Cardiac muscle cell (in vitro differentiated cells and primary cell): Measurements from ENCODE around the gene MRPS10. TPM values are rescaled to one million over a fixed set of nuclear protein-coding genes. Genes with fewer than 3 reads are reported as not detected.

Experiments used
- DNase-seq, 2 donors: peaks; one replicate each; pipeline versions ENCODE4 v3.0.0 to v3.0.0-alpha.2; 2010 to 2017; ENCODE audit warnings: low read depth in 1 of 2, low spot score in 1 of 2
- H3K27ac ChIP-seq: fragments of 200-600 bp; sonication (generic); 2 replicates; pipeline ENCODE4 v1.5.1; 2016
- H3K27me3 ChIP-seq: fragments of 200-600 bp; sonication (generic); 2 replicates; pipeline ENCODE4 v1.6.0; 2016; ENCODE audit warnings: control low read depth
- H3K36me3 ChIP-seq: fragments of 200-600 bp; sonication (generic); 2 replicates; pipeline ENCODE4 v1.5.1; 2016; ENCODE audit warnings: control low read depth
- H3K4me1 ChIP-seq: fragments of 200-600 bp; sonication (generic); 2 replicates; pipeline ENCODE4 v1.8.1; 2017; ENCODE audit warnings: low read depth, mild to moderate bottlenecking, mixed run types
- H3K4me3 ChIP-seq: fragments of 200-600 bp; sonication (generic); 2 replicates; pipeline ENCODE4 v1.5.1; 2016; ENCODE audit warnings: mild to moderate bottlenecking
- H3K9me3 ChIP-seq: fragments of 200-600 bp; sonication (generic); 2 replicates; pipeline ENCODE4 v1.5.1; 2017; ENCODE audit warnings: low read depth, mild to moderate bottlenecking, control low read depth
- CTCF ChIP-seq: IDR thresholded peaks from 2 replicates; pipeline ENCODE4 v1.5.1; 2012; ENCODE audit warnings: low read depth, mild to moderate bottlenecking, low read length
- polyA plus RNA-seq: library from polyadenylated mRNA; unstranded; fragments of >200 nt; fragmentation: Nextera tagmentation; extraction: Ambion mirVana; gene quantifications from 2 replicates; pipeline ENCODE4 v1.2.1, GENCODE V29; 2016
- total RNA-seq: library from RNA; depleted of rRNA; stranded (reverse); fragments of >200 nt; gene quantifications from 2 replicates; pipeline ENCODE4 v1.2.3, GENCODE V29; 2016

The MRPS10 gene
- total and polyA plus RNA-seq, 2 experiments from 2014 or later = 15.8 to 39.8 TPM

GRCh38 chr6:42260972-42261371 lies 43.3 kb upstream of the MRPS10 start:
- Histone ChIP-seq H3K4me1 (no peaks in the 10 kb centered on the region), H3K9me3 (no peaks in the 10 kb centered on the region), H3K27ac (no peak overlapping the region), H3K36me3 (peaks cover 5% of the 10 kb centered on the region), H3K27me3 (no peaks in the 10 kb centered on the region), H3K4me3 (no peak overlapping the region)
- peak; percentile 59 for TF ChIP-seq CTCF
- peak; percentile 34 to 40 for DNase-seq

GRCh38 chr6:42260396-42260888 lies 42.8 kb upstream of the MRPS10 start:
- DNase-seq = no peak

GRCh38 chr6:42259841-42260395 lies 42.3 kb upstream of the MRPS10 start:
- no peak for DNase-seq
- no peak overlapping the region for H3K4me3 ChIP-seq
- H3K9me3 ChIP-seq = no peaks in the 10 kb centered on the region
- no peak overlapping the region for H3K27ac ChIP-seq
- peaks cover 5% of the 10 kb centered on the region for H3K36me3 ChIP-seq
- no peak for TF ChIP-seq CTCF
- no peaks in the 10 kb centered on the region for H3K27me3 ChIP-seq
- no peaks in the 10 kb centered on the region for H3K4me1 ChIP-seq

More at GRCh38 chr6:42260396-42260888, 42.8 kb upstream of the MRPS10 start:
- Histone ChIP-seq H3K4me1 (no peaks in the 10 kb centered on the region), H3K27ac (no peak overlapping the region), H3K36me3 (peaks cover 5% of the 10 kb centered on the region), H3K9me3 (no peaks in the 10 kb centered on the region), H3K27me3 (no peaks in the 10 kb centered on the region), H3K4me3 (no peak overlapping the region)
- no peak for TF ChIP-seq CTCF

GRCh38 chr6:42259286-42259685 lies 41.6 kb upstream of the MRPS10 start:
- H3K27me3 ChIP-seq = no peaks in the 10 kb centered on the region
- no peak for TF ChIP-seq CTCF
- no peak overlapping the region for H3K27ac ChIP-seq

GRCh38 chr6:42257614-42258013 lies 40.0 kb upstream of the MRPS10 start:
- Histone ChIP-seq H3K36me3 (peaks cover 14% of the 10 kb centered on the region), H3K27me3 (no peaks in the 10 kb centered on the region), H3K9me3 (no peaks in the 10 kb centered on the region), H3K27ac (no peak overlapping the region), H3K4me3 (no peak overlapping the region), H3K4me1 (no peaks in the 10 kb centered on the region)
- TF ChIP-seq CTCF = no peak
- no peak for DNase-seq

More at GRCh38 chr6:42259286-42259685, 41.6 kb upstream of the MRPS10 start:
- DNase-seq = no peak
- Histone ChIP-seq H3K4me3 (no peak overlapping the region), H3K9me3 (no peaks in the 10 kb centered on the region), H3K36me3 (peaks cover 11% of the 10 kb centered on the region), H3K4me1 (no peaks in the 10 kb centered on the region)
